GM06990 (cell line): ENCODE measurements around the gene FAP.

Experiments
- DNase-seq: peaks from one replicate; pipeline ENCODE4 v3.0.0-alpha.2; 2011; ENCODE audit not compliant: insufficient read length; ENCODE audit errors: extremely low read depth
- H3K27me3 ChIP-seq: replicated peaks from 2 replicates; pipeline ENCODE4 v1.6.0; 2011; ENCODE audit warnings: low read length; ENCODE audit not compliant: control insufficient read depth, insufficient read depth
- H3K36me3 ChIP-seq: 2 replicates; pipeline ENCODE4 v1.5.1; 2011; ENCODE audit warnings: low read length; ENCODE audit not compliant: control insufficient read depth, insufficient read depth
- H3K4me3 ChIP-seq: replicated peaks from 2 replicates; pipeline ENCODE4 v1.5.1; 2011; ENCODE audit warnings: low read depth, mild to moderate bottlenecking, control low read depth, low read length
- CTCF ChIP-seq: IDR thresholded peaks from 2 replicates; pipeline ENCODE4 v1.5.1; 2011; ENCODE audit warnings: low read length, control low read depth, mild to moderate bottlenecking, inconsistent platforms; ENCODE audit not compliant: insufficient read depth, poor library complexity, severe bottlenecking

Gene FAP

GRCh38 chr2:162126111-162126519 lies 117.1 kb downstream of the FAP start:
- peak; percentile 57 for DNase-seq
- H3K36me3 ChIP-seq = no peaks in the 10 kb centered on the region
- no peaks in the 10 kb centered on the region for H3K27me3 ChIP-seq
- no peak overlapping the region for H3K4me3 ChIP-seq
- no peak for TF ChIP-seq CTCF

GRCh38 chr2:162125138-162125537 lies 118.1 kb downstream of the FAP start:
- DNase-seq = no peak
- H3K36me3 ChIP-seq = no peaks in the 10 kb centered on the region
- no peak for TF ChIP-seq CTCF
- H3K4me3 ChIP-seq = no peak overlapping the region
- H3K27me3 ChIP-seq = no peaks in the 10 kb centered on the region

- no peaks in the 10 kb centered on the region for H3K36me3 ChIP-seq
- DNase-seq = peak; percentile 53
- no peaks in the 10 kb centered on the region for H3K27me3 ChIP-seq
- no peak overlapping the region for H3K4me3 ChIP-seq
- TF ChIP-seq CTCF = peak; percentile 43
Observed at GRCh38 chr2:162123806-162124758, 119.2 kb downstream of the FAP start.
